ENCODE data around the gene NUP93. TPM values are rescaled to one million over a fixed set of nuclear protein-coding genes. Genes with fewer than 3 reads are reported as not detected.

Gene NUP93
- total RNA-seq, 1 experiment from 2014 or later = 165 TPM

DNA sequence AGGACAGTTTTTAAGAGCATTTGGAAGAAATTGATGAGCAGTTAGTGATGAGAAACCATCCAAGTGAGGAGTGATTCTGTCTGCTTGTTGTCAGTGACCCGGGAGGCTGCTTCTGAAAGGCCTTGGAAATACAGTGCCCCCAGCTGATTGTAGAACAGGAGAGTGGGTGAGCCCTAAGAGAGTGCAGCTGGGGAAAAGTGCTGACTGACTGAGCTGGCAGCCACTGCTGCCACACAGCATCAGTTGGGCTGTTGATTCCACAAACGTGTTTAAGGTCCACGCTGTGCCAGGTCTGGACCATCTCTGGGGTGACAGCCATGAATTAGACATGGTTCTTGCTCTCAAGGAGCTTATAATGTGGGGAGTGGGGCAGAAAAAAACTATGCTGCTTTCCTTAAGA lies 18.9 kb downstream of the NUP93 start:
- H3K27ac Mint-ChIP-seq = no peak overlapping the region; a peak in 1 of 7 replicates
- H3K4me1 ChIP-seq (ENCODE audit: insufficient read depth, low read length) = peaks cover 10% of the 10 kb centered on the region; the same call in 1 of the 2 replicates
- H3K4me1 Mint-ChIP-seq = peaks cover 29 to 31% of the 10 kb centered on the region in 2 experiments

More for the DNA sequence above, 18.9 kb downstream of the NUP93 start:
- no peak overlapping the region for H2AFZ ChIP-seq (ENCODE audit: low read length)
- no peak overlapping the region for H3K23ac ChIP-seq (ENCODE audit: insufficient read length, low read depth, low read length)
- no peak overlapping the region for H3K4me2 ChIP-seq (ENCODE audit: insufficient read depth, insufficient read length, low read length)
- no peak overlapping the region for H2BK12ac ChIP-seq (ENCODE audit: insufficient read length, low read depth, low read length)
- no peak overlapping the region for H2BK20ac ChIP-seq (ENCODE audit: low read depth, low read length, poor library complexity, severe bottlenecking)
- H4K20me1 ChIP-seq (ENCODE audit: control insufficient read depth, insufficient read depth, insufficient read length) = no peaks in the 10 kb centered on the region
- H3K36me3 Mint-ChIP-seq (ENCODE audit: insufficient read depth in 1 of 3, low read depth in 3 of 3) = peaks cover 35 to 41% (median 36%) of the 10 kb centered on the region in 3 experiments
- peaks cover 2% of the 10 kb centered on the region; the same call in 1 of the 2 replicates for H3K79me2 ChIP-seq (ENCODE audit: insufficient read depth, low read length)
- DNase-seq = no peak
- peaks cover 10 to 11% of the 10 kb centered on the region in 2 experiments for H3K9me3 Mint-ChIP-seq
- H4K91ac ChIP-seq (ENCODE audit: insufficient read length, low read depth, low read length) = no peak overlapping the region
- no peaks in the 10 kb centered on the region for H3K23me2 ChIP-seq (ENCODE audit: insufficient read length, low read depth, low read length, poor library complexity, severe bottlenecking)
- no peak overlapping the region for H4K8ac ChIP-seq (replicated peaks; ENCODE audit: insufficient read length, low read depth, low read length)
- H2BK120ac ChIP-seq (ENCODE audit: low read depth, low read length, poor library complexity, severe bottlenecking) = no peak overlapping the region
- TF ChIP-seq, protein P1, sequence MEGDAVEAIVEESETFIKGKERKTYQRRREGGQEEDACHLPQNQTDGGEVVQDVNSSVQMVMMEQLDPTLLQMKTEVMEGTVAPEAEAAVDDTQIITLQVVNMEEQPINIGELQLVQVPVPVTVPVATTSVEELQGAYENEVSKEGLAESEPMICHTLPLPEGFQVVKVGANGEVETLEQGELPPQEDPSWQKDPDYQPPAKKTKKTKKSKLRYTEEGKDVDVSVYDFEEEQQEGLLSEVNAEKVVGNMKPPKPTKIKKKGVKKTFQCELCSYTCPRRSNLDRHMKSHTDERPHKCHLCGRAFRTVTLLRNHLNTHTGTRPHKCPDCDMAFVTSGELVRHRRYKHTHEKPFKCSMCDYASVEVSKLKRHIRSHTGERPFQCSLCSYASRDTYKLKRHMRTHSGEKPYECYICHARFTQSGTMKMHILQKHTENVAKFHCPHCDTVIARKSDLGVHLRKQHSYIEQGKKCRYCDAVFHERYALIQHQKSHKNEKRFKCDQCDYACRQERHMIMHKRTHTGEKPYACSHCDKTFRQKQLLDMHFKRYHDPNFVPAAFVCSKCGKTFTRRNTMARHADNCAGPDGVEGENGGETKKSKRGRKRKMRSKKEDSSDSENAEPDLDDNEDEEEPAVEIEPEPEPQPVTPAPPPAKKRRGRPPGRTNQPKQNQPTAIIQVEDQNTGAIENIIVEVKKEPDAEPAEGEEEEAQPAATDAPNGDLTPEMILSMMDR (conservative IDR thresholded peaks at IDR 0.05) = no peak
- H3T11ph ChIP-seq (ENCODE audit: low read length) = no peak overlapping the region
- H2BK15ac ChIP-seq (ENCODE audit: low read depth, low read length) = no peak overlapping the region
- H3K27me3 Mint-ChIP-seq (ENCODE audit: low read depth) = no peaks in the 10 kb centered on the region
- no peak overlapping the region for H2AK5ac ChIP-seq (ENCODE audit: insufficient read length, low read length)
- H3K27me3 ChIP-seq (ENCODE audit: insufficient read depth, low read length) = no peaks in the 10 kb centered on the region
- H3K18ac ChIP-seq (ENCODE audit: insufficient read length, low read depth, low read length) = no peak overlapping the region
- H3K9ac ChIP-seq (ENCODE audit: extremely low read depth, insufficient read length, low read length) = no peak overlapping the region
- no peak overlapping the region for H3K4me3 Mint-ChIP-seq
- H4K5ac ChIP-seq (ENCODE audit: insufficient read length, low read depth, low read length) = no peak overlapping the region
- no peak overlapping the region for H3K56ac ChIP-seq (ENCODE audit: insufficient read length, low read depth, low read length)
- H3K79me1 ChIP-seq (ENCODE audit: insufficient read depth, low read depth, low read length, poor library complexity, severe bottlenecking) = no peaks in the 10 kb centered on the region
- H3K4ac ChIP-seq (ENCODE audit: low read depth, low read length) = no peak overlapping the region
- H3K27ac ChIP-seq (ENCODE audit: insufficient read length, low read depth, low read length) = no peak overlapping the region
- H3K14ac ChIP-seq (ENCODE audit: insufficient read depth, low read length) = no peak overlapping the region
- H2BK5ac ChIP-seq (ENCODE audit: insufficient read length, low read length) = no peak overlapping the region
- peaks cover 4% of the 10 kb centered on the region for H3K9me3 ChIP-seq (ENCODE audit: control insufficient read depth, low read depth, low read length)
- WGBS (ENCODE audit: extremely low coverage, insufficient read length, low lambda C conversion rate) = no CpG with 5 or more reads among the region's 3 CpGs

Measured in H9 (cell line).